IMR-90 (cell line): ENCODE measurements around the gene NUDT12.

Experiments used
- CEBPB ChIP-seq: IDR thresholded peaks from 2 replicates; pipeline ENCODE4 v1.6.1; 2012; ENCODE audit warnings: low read depth, low read length, improper control_type of control experiment
- FOS ChIP-seq: fragments of 150-350 bp; IDR thresholded peaks from 2 replicates; pipeline ENCODE4 v1.6.1; 2016; ENCODE audit warnings: low read depth, low read length
- MAFK ChIP-seq: IDR thresholded peaks from 2 replicates; pipeline ENCODE4 v1.6.1; 2012; ENCODE audit warnings: low read depth, low read length, improper control_type of control experiment
- MAZ ChIP-seq: IDR thresholded peaks from 2 replicates; pipeline ENCODE4 v1.6.1; 2012; ENCODE audit warnings: low read depth, mild to moderate bottlenecking, low read length, improper control_type of control experiment, moderate library complexity, borderline replicate concordance
- MXI1 ChIP-seq: IDR thresholded peaks from 2 replicates; pipeline ENCODE4 v1.6.1; 2012; ENCODE audit warnings: low read depth, mild to moderate bottlenecking, low read length, moderate library complexity, borderline replicate concordance
- NFE2L2 ChIP-seq: fragments of 150-350 bp; IDR thresholded peaks from 2 replicates; pipeline ENCODE4 v1.6.1; 2016; ENCODE audit warnings: low read depth, mild to moderate bottlenecking, low read length
- POLR2A ChIP-seq: IDR thresholded peaks from 2 replicates; pipeline ENCODE4 v1.6.1; 2012; ENCODE audit warnings: mild to moderate bottlenecking, low read depth, low read length
- RAD21 ChIP-seq: IDR thresholded peaks from 2 replicates; pipeline ENCODE4 v1.6.1; 2012; ENCODE audit warnings: low read length, improper control_type of control experiment
- RCOR1 ChIP-seq: IDR thresholded peaks from 2 replicates; pipeline ENCODE4 v1.6.1; 2012; ENCODE audit warnings: mild to moderate bottlenecking, low read length, improper control_type of control experiment; ENCODE audit not compliant: insufficient replicate concordance
- SMC3 ChIP-seq: fragments of 150-350 bp; IDR thresholded peaks from 2 replicates; pipeline ENCODE4 v1.6.1; 2016; ENCODE audit warnings: low read depth, mild to moderate bottlenecking, antibody characterized with exemption, low read length, moderate library complexity
- TF ChIP-seq, protein P1 (sequence below): conservative IDR thresholded peaks from 2 replicates; pipeline ENCODE4 v1.5.1; 2012; ENCODE audit warnings: mild to moderate bottlenecking, low read depth, low read length, improper control_type of control experiment

DNA sequence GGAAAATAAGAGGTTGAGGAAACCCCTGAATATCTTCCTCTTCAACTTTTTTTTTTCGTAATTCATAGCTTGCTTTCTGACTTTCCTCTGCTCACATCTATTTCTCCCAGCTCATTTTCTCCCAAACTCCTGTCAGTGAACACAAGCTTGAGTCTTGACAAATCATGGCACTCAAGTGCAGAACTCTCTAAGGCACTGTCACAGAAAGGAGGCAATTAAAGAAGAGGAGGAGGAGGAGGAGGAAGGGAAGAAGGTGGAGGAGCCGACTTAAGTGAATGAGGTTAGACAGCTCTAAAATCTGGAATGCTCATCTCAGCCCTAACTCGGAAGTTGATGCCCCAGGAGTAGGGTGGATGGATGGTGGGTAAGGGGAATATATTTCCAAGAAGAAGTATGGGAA is 27.2 kb upstream of the NUDT12 start:
- TF ChIP-seq POLR2A (no peak), MAFK (no peak), SMC3 (no peak), MAZ (no peak), FOS (no peak), NFE2L2 (no peak), CEBPB (no peak), RCOR1 (no peak), MXI1 (no peak), RAD21 (no peak)
- TF ChIP-seq, protein P1, sequence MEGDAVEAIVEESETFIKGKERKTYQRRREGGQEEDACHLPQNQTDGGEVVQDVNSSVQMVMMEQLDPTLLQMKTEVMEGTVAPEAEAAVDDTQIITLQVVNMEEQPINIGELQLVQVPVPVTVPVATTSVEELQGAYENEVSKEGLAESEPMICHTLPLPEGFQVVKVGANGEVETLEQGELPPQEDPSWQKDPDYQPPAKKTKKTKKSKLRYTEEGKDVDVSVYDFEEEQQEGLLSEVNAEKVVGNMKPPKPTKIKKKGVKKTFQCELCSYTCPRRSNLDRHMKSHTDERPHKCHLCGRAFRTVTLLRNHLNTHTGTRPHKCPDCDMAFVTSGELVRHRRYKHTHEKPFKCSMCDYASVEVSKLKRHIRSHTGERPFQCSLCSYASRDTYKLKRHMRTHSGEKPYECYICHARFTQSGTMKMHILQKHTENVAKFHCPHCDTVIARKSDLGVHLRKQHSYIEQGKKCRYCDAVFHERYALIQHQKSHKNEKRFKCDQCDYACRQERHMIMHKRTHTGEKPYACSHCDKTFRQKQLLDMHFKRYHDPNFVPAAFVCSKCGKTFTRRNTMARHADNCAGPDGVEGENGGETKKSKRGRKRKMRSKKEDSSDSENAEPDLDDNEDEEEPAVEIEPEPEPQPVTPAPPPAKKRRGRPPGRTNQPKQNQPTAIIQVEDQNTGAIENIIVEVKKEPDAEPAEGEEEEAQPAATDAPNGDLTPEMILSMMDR = no peak
